Measurements from ENCODE around the gene SYNJ2. TPM values are rescaled to one million over a fixed set of nuclear protein-coding genes. Genes with fewer than 3 reads are reported as not detected.

Gene SYNJ2
- total and polyA plus RNA-seq, 2 donors (not counting 3 experiments of a cell fraction or from before 2014, with no cell fraction given) = 35.1 to 78.2 TPM

DNA sequence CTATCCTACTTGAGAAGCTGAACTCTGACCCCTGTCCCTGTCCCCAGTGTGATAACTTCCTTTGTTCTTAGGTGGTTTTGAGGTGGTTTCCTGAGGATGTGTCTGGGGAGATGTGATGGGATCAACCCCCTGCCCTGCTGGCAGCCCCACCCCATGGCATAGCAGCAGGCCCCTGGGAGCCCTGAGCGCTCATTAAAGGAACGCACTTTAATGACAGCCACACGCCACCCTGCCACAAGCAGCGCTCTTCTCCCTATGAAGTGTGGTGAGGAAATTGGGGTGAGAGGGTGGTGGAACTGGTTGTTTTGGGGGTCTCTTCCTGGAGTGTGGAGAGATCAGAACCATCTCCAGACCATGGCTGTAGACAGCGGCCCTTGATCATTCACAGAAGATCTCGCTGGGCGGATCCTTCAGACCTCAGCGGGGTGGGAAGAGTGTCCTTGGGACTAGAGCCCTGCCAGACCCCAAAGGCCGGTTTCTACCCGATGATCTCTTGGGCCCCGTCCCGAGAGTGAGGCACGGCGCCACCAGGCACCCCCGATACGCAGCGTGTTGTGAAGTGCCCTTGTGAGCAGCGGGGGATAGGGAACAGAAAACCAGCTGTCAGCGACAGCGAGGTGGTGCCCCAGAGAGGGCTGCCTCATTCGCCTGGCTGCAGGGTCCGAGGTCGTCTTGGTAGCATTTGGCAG, 45.4 kb downstream of the SYNJ2 start:
- H3K9me3 ChIP-seq (replicated peaks; ENCODE audit: control insufficient read depth, insufficient read depth, low read length) = no peaks in the 10 kb centered on the region
- H3K9ac ChIP-seq (replicated peaks; ENCODE audit: extremely low read depth, insufficient read depth, low read length) = peak overlapping the region; percentile 65
- FAIRE-seq = no peak
- H3K79me2 ChIP-seq (ENCODE audit: control insufficient read depth, insufficient read depth, low read length) = peaks cover 48% of the 10 kb centered on the region
- peaks cover 37% of the 10 kb centered on the region for H3K4me1 ChIP-seq (ENCODE audit: control insufficient read depth, extremely low read depth, insufficient read depth, low read length)
- BruUV-seq (replicated peaks) = TSS peak; percentile 69
- peak; percentile 56 for TF ChIP-seq POLR2AphosphoS5 (IDR thresholded peaks at IDR 0.05; ENCODE audit: insufficient read depth, low read depth, low read length)
- no peak for TF ChIP-seq EZH2 (IDR thresholded peaks at IDR 0.05; ENCODE audit: borderline replicate concordance, low read depth, low read length, severe bottlenecking)
- TF ChIP-seq GATA2 (IDR thresholded peaks at IDR 0.05; ENCODE audit: insufficient read depth, insufficient read length, low read depth, low read length) = peak; percentile 90
- no peak for DNase-seq (ENCODE audit: low read depth, low spot score)
- intact Hi-C loops (cut with micrococcal nuclease) (loop anchor here (1.0 kb wide), 6 partner anchors 13 to 46 kb away; partner anchors contain the start of gene SYNJ2), dilution Hi-C loops (cut with MboI; ENCODE audit: extremely low pct_ligation_motif_present, low sequenced_read_pairs) (no loop called here)
- POLR2A ChIA-PET = interaction anchor here (0.5 to 1.5 kb wide), 5 partner anchors 14 to 64 kb away, joined by 3 to 6 read pairs (median 3); no protein-coding TSS in a partner anchor
- peak overlapping the region; percentile 1 for H3K4me2 ChIP-seq (ENCODE audit: insufficient read depth, low read length)
- peaks cover 0 to 3% of the 10 kb centered on the region in 2 experiments for H3K36me3 ChIP-seq (ENCODE audit: control insufficient read depth in 2 of 2, extremely low read depth in 1 of 2, insufficient read depth in 2 of 2, low read length in 2 of 2)
- no peaks in the 10 kb centered on the region for H3K27me3 ChIP-seq (ENCODE audit: control insufficient read depth in 2 of 2, insufficient read depth in 2 of 2, low read length in 2 of 2)
- peak overlapping the region; percentile 83 for H3K27ac ChIP-seq (ENCODE audit: insufficient read depth, low read depth, low read length)
- H2AFZ ChIP-seq (ENCODE audit: low read depth, low read length) = no peak overlapping the region
- CTCF ChIA-PET = interaction anchor here (0.8 to 3.9 kb wide), 18 partner anchors 10 to 82 kb away, joined by 3 to 45 read pairs (median 8); partner anchors contain the start of gene SYNJ2
- H4K20me1 ChIP-seq (replicated peaks; ENCODE audit: control insufficient read depth, extremely low read depth, insufficient read depth, low read length) = no peaks in the 10 kb centered on the region
- H3K9me1 ChIP-seq (replicated peaks; ENCODE audit: control insufficient read depth, extremely low read depth, insufficient read depth, low read length) = no peaks in the 10 kb centered on the region
- no peak overlapping the region for H3K4me3 ChIP-seq (replicated peaks in 1 of 3; ENCODE audit: insufficient read depth in 1 of 3, low read depth in 1 of 3, low read length in 3 of 3)

DNA sequence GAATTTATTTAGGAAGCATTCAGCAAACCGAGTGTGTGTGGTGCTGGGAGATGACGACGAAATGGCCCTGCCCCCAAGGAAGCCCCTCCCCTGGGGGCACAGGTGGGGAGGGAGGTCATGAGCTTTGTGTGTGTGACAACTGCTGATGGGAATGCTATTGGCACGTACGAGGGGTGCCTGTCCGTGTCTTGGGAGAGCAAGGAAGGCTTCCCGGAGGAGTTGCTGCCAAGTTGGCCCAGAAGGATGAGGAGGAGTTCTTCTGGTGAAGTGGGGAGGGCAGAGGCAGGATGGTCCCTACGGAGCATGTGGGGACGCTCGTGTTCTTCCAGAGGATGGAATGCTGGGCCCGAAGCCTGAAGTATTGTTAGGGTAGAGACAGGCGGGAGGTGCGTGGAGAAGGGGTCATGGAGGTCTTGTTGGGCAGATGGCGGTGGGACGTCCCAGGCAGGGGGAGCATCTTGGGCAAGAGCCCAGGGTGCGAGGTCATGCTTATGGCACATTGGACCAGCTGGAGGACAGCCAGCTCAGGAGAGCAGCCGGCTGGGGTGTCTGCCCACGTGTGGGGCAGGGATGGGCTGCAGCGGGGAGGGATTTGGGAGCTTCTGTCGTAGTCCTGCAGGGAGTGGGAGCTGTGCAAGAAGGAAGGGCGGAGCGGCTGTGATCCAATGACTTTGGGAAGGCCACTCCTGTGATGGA, 46.1 kb downstream of the SYNJ2 start:
- dilution Hi-C loops (cut with MboI; ENCODE audit: extremely low pct_ligation_motif_present, low sequenced_read_pairs) = no loop called here
- TF ChIP-seq EZH2 (IDR thresholded peaks at IDR 0.05; ENCODE audit: borderline replicate concordance, low read depth, low read length, severe bottlenecking) = no peak
- TF ChIP-seq, protein P1, sequence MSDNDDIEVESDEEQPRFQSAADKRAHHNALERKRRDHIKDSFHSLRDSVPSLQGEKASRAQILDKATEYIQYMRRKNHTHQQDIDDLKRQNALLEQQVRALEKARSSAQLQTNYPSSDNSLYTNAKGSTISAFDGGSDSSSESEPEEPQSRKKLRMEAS (IDR thresholded peaks at IDR 0.05; ENCODE audit: insufficient read depth, insufficient read length) = no peak
- no peak for TF ChIP-seq POLR2A (IDR thresholded peaks at IDR 0.05; ENCODE audit: low read depth, low read length)
- no peak for TF ChIP-seq MYC (IDR thresholded peaks at IDR 0.05; ENCODE audit: low read depth, low read length)
- no peak for TF ChIP-seq POLR2AphosphoS5 (IDR thresholded peaks at IDR 0.05; ENCODE audit: insufficient read depth, low read depth, low read length)
- TF ChIP-seq JUN (IDR thresholded peaks at IDR 0.05; ENCODE audit: borderline replicate concordance, insufficient read depth, insufficient read length, low read depth) = no peak
- TF ChIP-seq, protein P2, sequence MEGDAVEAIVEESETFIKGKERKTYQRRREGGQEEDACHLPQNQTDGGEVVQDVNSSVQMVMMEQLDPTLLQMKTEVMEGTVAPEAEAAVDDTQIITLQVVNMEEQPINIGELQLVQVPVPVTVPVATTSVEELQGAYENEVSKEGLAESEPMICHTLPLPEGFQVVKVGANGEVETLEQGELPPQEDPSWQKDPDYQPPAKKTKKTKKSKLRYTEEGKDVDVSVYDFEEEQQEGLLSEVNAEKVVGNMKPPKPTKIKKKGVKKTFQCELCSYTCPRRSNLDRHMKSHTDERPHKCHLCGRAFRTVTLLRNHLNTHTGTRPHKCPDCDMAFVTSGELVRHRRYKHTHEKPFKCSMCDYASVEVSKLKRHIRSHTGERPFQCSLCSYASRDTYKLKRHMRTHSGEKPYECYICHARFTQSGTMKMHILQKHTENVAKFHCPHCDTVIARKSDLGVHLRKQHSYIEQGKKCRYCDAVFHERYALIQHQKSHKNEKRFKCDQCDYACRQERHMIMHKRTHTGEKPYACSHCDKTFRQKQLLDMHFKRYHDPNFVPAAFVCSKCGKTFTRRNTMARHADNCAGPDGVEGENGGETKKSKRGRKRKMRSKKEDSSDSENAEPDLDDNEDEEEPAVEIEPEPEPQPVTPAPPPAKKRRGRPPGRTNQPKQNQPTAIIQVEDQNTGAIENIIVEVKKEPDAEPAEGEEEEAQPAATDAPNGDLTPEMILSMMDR (IDR thresholded peaks at IDR 0.05; ENCODE audit: extremely low read depth in 1 of 2, insufficient read depth in 1 of 2, low read depth in 1 of 2, low read length in 2 of 2) = no peak
- TF ChIP-seq FOS (IDR thresholded peaks at IDR 0.05; ENCODE audit: borderline replicate concordance, insufficient read depth, low read length) = no peak
- TF ChIP-seq GATA2 (IDR thresholded peaks at IDR 0.05; ENCODE audit: insufficient read depth, insufficient read length, low read depth, low read length) = no peak
- FAIRE-seq = no peak

More for the DNA sequence above, 46.1 kb downstream of the SYNJ2 start:
- no peak for DNase-seq (ENCODE audit: low read depth, low spot score)
- H3K9me3 ChIP-seq (replicated peaks; ENCODE audit: control insufficient read depth, insufficient read depth, low read length) = no peaks in the 10 kb centered on the region
- no peaks in the 10 kb centered on the region for H3K27me3 ChIP-seq (ENCODE audit: control insufficient read depth in 2 of 2, insufficient read depth in 2 of 2, low read length in 2 of 2)
- peak overlapping the region; percentile 83 for H3K27ac ChIP-seq (ENCODE audit: insufficient read depth, low read depth, low read length)
- H3K4me1 ChIP-seq (ENCODE audit: control insufficient read depth, extremely low read depth, insufficient read depth, low read length) = peaks cover 39% of the 10 kb centered on the region
- no peak overlapping the region for H3K9ac ChIP-seq (replicated peaks; ENCODE audit: extremely low read depth, insufficient read depth, low read length)
- no peak overlapping the region for H2AFZ ChIP-seq (ENCODE audit: low read depth, low read length)
- H3K4me3 ChIP-seq (replicated peaks in 1 of 3; ENCODE audit: insufficient read depth in 1 of 3, low read depth in 1 of 3, low read length in 3 of 3) = no peak overlapping the region
- CTCF ChIA-PET = interaction anchor here (2.8 to 3.9 kb wide), 3 partner anchors 12 to 44 kb away, joined by 30 to 45 read pairs (median 44); partner anchors contain the start of gene SYNJ2
- BruUV-seq (replicated peaks) = no TSS peak
- H3K79me2 ChIP-seq (ENCODE audit: control insufficient read depth, insufficient read depth, low read length) = peaks cover 46% of the 10 kb centered on the region
- H3K36me3 ChIP-seq (ENCODE audit: control insufficient read depth in 2 of 2, extremely low read depth in 1 of 2, insufficient read depth in 2 of 2, low read length in 2 of 2) = peaks cover 0 to 4% of the 10 kb centered on the region in 2 experiments
- intact Hi-C loops (cut with micrococcal nuclease) = no loop called here
- no peaks in the 10 kb centered on the region for H3K9me1 ChIP-seq (replicated peaks; ENCODE audit: control insufficient read depth, extremely low read depth, insufficient read depth, low read length)
- H4K20me1 ChIP-seq (replicated peaks; ENCODE audit: control insufficient read depth, extremely low read depth, insufficient read depth, low read length) = no peaks in the 10 kb centered on the region
- POLR2A ChIA-PET = interaction anchor here (0.8 kb wide), 1 partner anchor 24 kb away, joined by 3 read pairs; no protein-coding TSS in a partner anchor
- H3K4me2 ChIP-seq (ENCODE audit: insufficient read depth, low read length) = no peak overlapping the region
